Choroid plexus epithelial cell (primary cell): ENCODE data around the gene SELENBP1.

Experiments
- DNase-seq: peaks from one replicate; pipeline ENCODE4 v3.0.0-alpha.2; 2010; ENCODE audit warnings: low read depth
- H3K4me3 ChIP-seq: 2 replicates; pipeline ENCODE4 v1.5.1; 2011; ENCODE audit warnings: low read depth, mild to moderate bottlenecking, control low read depth, low read length, moderate library complexity
- CTCF ChIP-seq: conservative IDR thresholded peaks from 2 replicates; pipeline ENCODE4 v1.5.1; 2011; ENCODE audit warnings: low read depth, mild to moderate bottlenecking, control low read depth, inconsistent platforms, low read length, moderate library complexity

The SELENBP1 gene

GRCh38 chr1:151318975-151319374 is 53.5 kb downstream of the SELENBP1 start:
- H3K4me3 ChIP-seq: no peak overlapping the region
- DNase-seq: peak; percentile 21
- no peak for TF ChIP-seq CTCF

GRCh38 chr1:151315565-151316235 is 56.8 kb downstream of the SELENBP1 start:
- no peak for DNase-seq
- no peak for TF ChIP-seq CTCF
- H3K4me3 ChIP-seq: no peak overlapping the region
